ENCODE data around the gene PIK3AP1. TPM values are rescaled to one million over a fixed set of nuclear protein-coding genes. Genes with fewer than 3 reads are reported as not detected.
"Not testable (repeated sequence)": the region's sequence is repeated elsewhere in the genome, so short reads cannot be mapped to it uniquely, and the experiment has no call there.

The PIK3AP1 gene
- total RNA-seq, 3 donors from 2014 or later = 9.8 to 26.9 (median 14.2) TPM

GRCh38 chr10:96747734-96748550 lies 27.6 kb upstream of the PIK3AP1 start:
- H3K4me1 ChIP-seq = no peaks in the 10 kb centered on the region
- no peaks in the 10 kb centered on the region for H3K36me3 ChIP-seq
- intact Hi-C loops (cut with DNase I; ENCODE audit: low total_unique reads) = no loop called here
- H3K9me3 ChIP-seq = no peaks in the 10 kb centered on the region
- no peak for TF ChIP-seq POLR2AphosphoS5 (IDR thresholded peaks at IDR 0.05)
- TF ChIP-seq CTCF (IDR thresholded peaks at IDR 0.05) = no peak
- TF ChIP-seq POLR2A (IDR thresholded peaks at IDR 0.05) = no peak
- no peaks in the 10 kb centered on the region for H3K27me3 ChIP-seq
- no peak overlapping the region for H3K4me3 ChIP-seq
- no peak for DNase-seq (ENCODE audit: low spot score in 2 of 2)
- no peak overlapping the region for H3K27ac ChIP-seq

- Histone ChIP-seq H3K27me3 (no peaks in the 10 kb centered on the region), H3K27ac (no peak overlapping the region), H3K4me3 (no peak overlapping the region), H3K9me3 (no peaks in the 10 kb centered on the region), H3K4me1 (no peaks in the 10 kb centered on the region), H3K36me3 (no peaks in the 10 kb centered on the region)
- TF ChIP-seq POLR2AphosphoS5 (IDR thresholded peaks at IDR 0.05) (no peak), CTCF (IDR thresholded peaks at IDR 0.05) (no peak), POLR2A (IDR thresholded peaks at IDR 0.05) (no peak)
- intact Hi-C loops (cut with DNase I; ENCODE audit: low total_unique reads) = no loop called here
- no peak for DNase-seq (ENCODE audit: low spot score in 2 of 2)
These were observed 26.2 kb upstream of the PIK3AP1 start for GRCh38 chr10:96746503-96746902.

- H3K4me1 ChIP-seq = no peaks in the 10 kb centered on the region
- H3K9me3 ChIP-seq = no peaks in the 10 kb centered on the region
- DNase-seq (ENCODE audit: low spot score in 2 of 2) = no peak
- TF ChIP-seq CTCF (IDR thresholded peaks at IDR 0.05) = no peak
- TF ChIP-seq POLR2AphosphoS5 (IDR thresholded peaks at IDR 0.05) = no peak
- TF ChIP-seq POLR2A (IDR thresholded peaks at IDR 0.05) = no peak
- H3K27ac ChIP-seq = no peak overlapping the region
- intact Hi-C loops (cut with DNase I; ENCODE audit: low total_unique reads) = no loop called here
- no peak overlapping the region for H3K4me3 ChIP-seq
- H3K36me3 ChIP-seq = no peaks in the 10 kb centered on the region
- H3K27me3 ChIP-seq = no peaks in the 10 kb centered on the region
These were observed 25.6 kb upstream of the PIK3AP1 start for GRCh38 chr10:96745950-96746349.

GRCh38 chr10:96743988-96744585 lies 23.8 kb upstream of the PIK3AP1 start:
- TF ChIP-seq POLR2A (IDR thresholded peaks at IDR 0.05) (no peak), POLR2AphosphoS5 (IDR thresholded peaks at IDR 0.05) (no peak), CTCF (IDR thresholded peaks at IDR 0.05) (no peak)
- no peaks in the 10 kb centered on the region for H3K9me3 ChIP-seq
- H3K27ac ChIP-seq = no peak overlapping the region
- no peaks in the 10 kb centered on the region for H3K4me1 ChIP-seq
- intact Hi-C loops (cut with DNase I; ENCODE audit: low total_unique reads) = no loop called here
- no peak for DNase-seq (ENCODE audit: low spot score in 2 of 2)
- H3K27me3 ChIP-seq = no peaks in the 10 kb centered on the region
- H3K4me3 ChIP-seq = no peak overlapping the region
- no peaks in the 10 kb centered on the region for H3K36me3 ChIP-seq

GRCh38 chr10:96741557-96741956 lies 21.2 kb upstream of the PIK3AP1 start:
- H3K4me1 ChIP-seq; H3K36me3 ChIP-seq; H3K27ac ChIP-seq; H3K9me3 ChIP-seq; H3K27me3 ChIP-seq; intact Hi-C loops (cut with DNase I; ENCODE audit: low total_unique reads); H3K4me3 ChIP-seq; DNase-seq (ENCODE audit: low spot score in 2 of 2): not testable (repeated sequence)
